ENCODE data around the gene GADL1. TPM values are rescaled to one million over a fixed set of nuclear protein-coding genes. Genes with fewer than 3 reads are reported as not detected.

Gene GADL1
- total RNA-seq, 1 experiment from 2014 or later = not detected

DNA sequence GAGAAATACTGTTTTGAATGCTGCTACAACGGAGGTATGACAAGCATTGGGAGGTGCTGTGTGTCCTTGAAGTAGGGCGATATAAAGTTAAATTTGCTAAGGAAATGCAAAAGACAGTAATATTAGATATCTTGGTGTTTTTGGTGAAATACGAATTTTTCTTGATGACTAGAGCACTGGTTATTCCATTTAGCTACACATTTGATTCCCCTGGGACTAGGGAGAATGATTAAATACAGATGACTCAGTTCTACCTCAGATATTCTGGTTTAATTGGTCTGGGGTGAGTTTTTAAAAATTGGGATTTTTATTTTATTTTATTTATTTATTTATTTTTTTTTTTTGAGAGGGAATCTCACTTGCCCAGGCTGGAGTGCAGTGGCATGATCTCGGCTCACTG, 18.7 kb upstream of the GADL1 start:
- no peaks in the 10 kb centered on the region for H3K9me3 ChIP-seq (ENCODE audit: control insufficient read depth in 1 of 2, insufficient read depth in 1 of 2, low read depth in 1 of 2, low read length in 2 of 2)
- no TSS peak for BruUV-seq (replicated peaks)
- no peak overlapping the region for H2AFZ ChIP-seq (ENCODE audit: low read depth, low read length, poor library complexity, severe bottlenecking)
- H3K79me2 ChIP-seq (ENCODE audit: insufficient read depth, low read length) = no peaks in the 10 kb centered on the region
- ATAC-seq = no peak
- no peaks in the 10 kb centered on the region for H3K36me3 ChIP-seq (ENCODE audit: control insufficient read depth in 1 of 2, insufficient read depth in 2 of 2, low read length in 2 of 2)
- no peak overlapping the region for H3K4me2 ChIP-seq (ENCODE audit: low read length)
- H3K9ac ChIP-seq (ENCODE audit: low read length) = no peak overlapping the region
- H3K4me1 ChIP-seq (ENCODE audit: control insufficient read depth in 1 of 2, insufficient read depth in 2 of 2, low read length in 2 of 2) = no peaks in the 10 kb centered on the region
- intact Hi-C loops (cut with micrococcal nuclease) = no loop called here
- no peak overlapping the region for H3K4me3 ChIP-seq (replicated peaks in 1 of 2; ENCODE audit: low read depth in 1 of 2, low read length in 2 of 2)
- no peaks in the 10 kb centered on the region for H3K9me2 ChIP-seq (ENCODE audit: insufficient read depth)
- ChIA-PET RAD21 (ENCODE audit: low non-redundant PET in 1 of 2, low total read pairs in 2 of 2, uncharacterized antibody in 2 of 2, unreplicated experiment in 2 of 2) (no interaction called here), POLR2A (no interaction called here), CTCF (interaction anchor here (1.8 kb wide), 1 partner anchor 15 kb away, joined by 7 read pairs; no protein-coding TSS in a partner anchor)
- H3K27me3 ChIP-seq (ENCODE audit: insufficient read depth, low read length) = no peaks in the 10 kb centered on the region
- TF ChIP-seq POLR2AphosphoS5 (IDR thresholded peaks at IDR 0.05; ENCODE audit: low read depth, low read length) (no peak), SP1 (IDR thresholded peaks at IDR 0.05; ENCODE audit: low read depth) (no peak), RAD21 (IDR thresholded peaks at IDR 0.05; ENCODE audit: low read depth) (no peak), EGR1 (IDR thresholded peaks at IDR 0.05; ENCODE audit: low read depth) (no peak), ZNF274 (IDR thresholded peaks at IDR 0.05; ENCODE audit: low read depth, low read length) (no peak), CEBPB (IDR thresholded peaks at IDR 0.05; ENCODE audit: low read depth) (no peak), ZFX (IDR thresholded peaks at IDR 0.05) (no peak), EZH2phosphoT487 (IDR thresholded peaks at IDR 0.05; ENCODE audit: borderline replicate concordance) (no peak), TCF7L2 (IDR thresholded peaks at IDR 0.05; ENCODE audit: borderline replicate concordance, extremely low read depth, insufficient read depth, insufficient read length) (no peak)
- TF ChIP-seq, protein P1, sequence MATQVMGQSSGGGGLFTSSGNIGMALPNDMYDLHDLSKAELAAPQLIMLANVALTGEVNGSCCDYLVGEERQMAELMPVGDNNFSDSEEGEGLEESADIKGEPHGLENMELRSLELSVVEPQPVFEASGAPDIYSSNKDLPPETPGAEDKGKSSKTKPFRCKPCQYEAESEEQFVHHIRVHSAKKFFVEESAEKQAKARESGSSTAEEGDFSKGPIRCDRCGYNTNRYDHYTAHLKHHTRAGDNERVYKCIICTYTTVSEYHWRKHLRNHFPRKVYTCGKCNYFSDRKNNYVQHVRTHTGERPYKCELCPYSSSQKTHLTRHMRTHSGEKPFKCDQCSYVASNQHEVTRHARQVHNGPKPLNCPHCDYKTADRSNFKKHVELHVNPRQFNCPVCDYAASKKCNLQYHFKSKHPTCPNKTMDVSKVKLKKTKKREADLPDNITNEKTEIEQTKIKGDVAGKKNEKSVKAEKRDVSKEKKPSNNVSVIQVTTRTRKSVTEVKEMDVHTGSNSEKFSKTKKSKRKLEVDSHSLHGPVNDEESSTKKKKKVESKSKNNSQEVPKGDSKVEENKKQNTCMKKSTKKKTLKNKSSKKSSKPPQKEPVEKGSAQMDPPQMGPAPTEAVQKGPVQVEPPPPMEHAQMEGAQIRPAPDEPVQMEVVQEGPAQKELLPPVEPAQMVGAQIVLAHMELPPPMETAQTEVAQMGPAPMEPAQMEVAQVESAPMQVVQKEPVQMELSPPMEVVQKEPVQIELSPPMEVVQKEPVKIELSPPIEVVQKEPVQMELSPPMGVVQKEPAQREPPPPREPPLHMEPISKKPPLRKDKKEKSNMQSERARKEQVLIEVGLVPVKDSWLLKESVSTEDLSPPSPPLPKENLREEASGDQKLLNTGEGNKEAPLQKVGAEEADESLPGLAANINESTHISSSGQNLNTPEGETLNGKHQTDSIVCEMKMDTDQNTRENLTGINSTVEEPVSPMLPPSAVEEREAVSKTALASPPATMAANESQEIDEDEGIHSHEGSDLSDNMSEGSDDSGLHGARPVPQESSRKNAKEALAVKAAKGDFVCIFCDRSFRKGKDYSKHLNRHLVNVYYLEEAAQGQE (IDR thresholded peaks at IDR 0.05; ENCODE audit: low read depth) = no peak
- TF ChIP-seq, protein P2, sequence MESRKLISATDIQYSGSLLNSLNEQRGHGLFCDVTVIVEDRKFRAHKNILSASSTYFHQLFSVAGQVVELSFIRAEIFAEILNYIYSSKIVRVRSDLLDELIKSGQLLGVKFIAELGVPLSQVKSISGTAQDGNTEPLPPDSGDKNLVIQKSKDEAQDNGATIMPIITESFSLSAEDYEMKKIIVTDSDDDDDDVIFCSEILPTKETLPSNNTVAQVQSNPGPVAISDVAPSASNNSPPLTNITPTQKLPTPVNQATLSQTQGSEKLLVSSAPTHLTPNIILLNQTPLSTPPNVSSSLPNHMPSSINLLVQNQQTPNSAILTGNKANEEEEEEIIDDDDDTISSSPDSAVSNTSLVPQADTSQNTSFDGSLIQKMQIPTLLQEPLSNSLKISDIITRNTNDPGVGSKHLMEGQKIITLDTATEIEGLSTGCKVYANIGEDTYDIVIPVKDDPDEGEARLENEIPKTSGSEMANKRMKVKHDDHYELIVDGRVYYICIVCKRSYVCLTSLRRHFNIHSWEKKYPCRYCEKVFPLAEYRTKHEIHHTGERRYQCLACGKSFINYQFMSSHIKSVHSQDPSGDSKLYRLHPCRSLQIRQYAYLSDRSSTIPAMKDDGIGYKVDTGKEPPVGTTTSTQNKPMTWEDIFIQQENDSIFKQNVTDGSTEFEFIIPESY (IDR thresholded peaks at IDR 0.05; ENCODE audit: extremely low read depth, insufficient replicate concordance, low read length) = no peak
- TF ChIP-seq, protein P3, sequence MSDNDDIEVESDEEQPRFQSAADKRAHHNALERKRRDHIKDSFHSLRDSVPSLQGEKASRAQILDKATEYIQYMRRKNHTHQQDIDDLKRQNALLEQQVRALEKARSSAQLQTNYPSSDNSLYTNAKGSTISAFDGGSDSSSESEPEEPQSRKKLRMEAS (IDR thresholded peaks at IDR 0.05) = no peak
- DNase-seq (ENCODE audit: low read depth, low spot score) = no peak
- no peak overlapping the region for H3K27ac ChIP-seq (ENCODE audit: low read depth, low read length)
- no peaks in the 10 kb centered on the region for H4K20me1 ChIP-seq (ENCODE audit: insufficient read depth)
